Tongue (tissue), 2 donors: ENCODE results near the gene KAZALD1. TPM values are rescaled to one million over a fixed set of nuclear protein-coding genes. Genes with fewer than 3 reads are reported as not detected.

Experiments used
- DNase-seq: peaks from one replicate; pipeline ENCODE4 v3.0.0-alpha.2; 2015
- total RNA-seq: library from RNA; depleted of rRNA; stranded (reverse); fragments of >200 nt; gene quantifications from one replicate; pipeline ENCODE4 v1.2.3, GENCODE V29; 2014

Gene KAZALD1
- total RNA-seq, 1 donor from 2014 or later, result 20.5 TPM

DNA sequence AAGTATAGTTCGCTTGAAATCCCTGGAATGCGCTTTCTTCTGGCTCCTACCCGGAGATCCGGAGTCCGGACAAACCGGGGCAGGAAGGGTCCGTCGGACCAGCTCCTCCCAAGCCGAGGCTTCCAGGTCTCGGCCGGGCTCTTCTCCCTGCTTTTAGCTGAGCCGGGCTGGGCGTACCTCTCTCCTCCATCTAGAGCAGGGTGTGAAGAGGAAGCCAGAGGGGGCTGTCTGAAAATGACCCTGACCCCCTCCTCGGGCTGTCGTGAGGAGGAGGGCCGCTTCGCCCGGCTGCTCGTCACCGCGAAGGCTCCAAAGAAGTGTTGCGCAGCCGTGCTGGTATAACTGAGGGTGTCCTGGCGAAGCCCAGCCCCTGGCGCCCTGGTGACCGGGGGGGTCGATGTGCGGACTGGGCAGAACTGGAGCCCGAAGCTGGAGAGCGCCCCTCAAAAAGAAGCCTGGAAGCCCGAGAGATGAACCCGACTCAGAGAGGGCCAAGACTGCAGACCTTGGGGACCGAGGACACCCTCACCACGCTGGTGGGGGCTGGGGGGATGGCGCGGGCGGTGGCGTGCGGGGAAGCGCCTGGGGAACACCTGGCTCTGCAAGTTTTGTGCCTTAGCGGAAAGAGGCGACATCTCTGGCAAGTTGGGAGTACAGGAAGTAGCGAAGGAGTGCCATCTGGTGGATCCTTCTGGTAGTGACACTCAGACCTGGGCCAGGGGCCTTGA, 5.7 kb downstream of the KAZALD1 start:
- peak; percentile 91 for DNase-seq

DNA sequence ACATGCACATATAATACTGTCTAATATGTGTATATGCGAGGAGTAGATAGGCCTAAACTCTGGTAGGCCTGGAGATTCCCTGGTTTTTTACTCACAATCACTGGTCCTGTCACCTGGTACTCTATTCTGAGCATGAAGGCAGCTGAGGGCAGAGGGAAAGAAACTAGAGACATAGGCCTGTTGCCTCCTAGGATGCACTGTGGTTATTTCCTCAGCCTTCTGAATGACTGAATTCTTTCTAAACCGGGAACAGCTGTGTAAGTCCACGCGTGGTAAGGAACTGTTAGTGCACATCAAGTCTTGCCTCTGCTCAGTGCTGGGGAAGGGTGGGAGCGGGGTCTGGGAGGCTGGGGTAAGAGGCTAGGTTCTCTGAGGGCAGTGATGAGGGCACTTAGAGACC, 7.7 kb downstream of the KAZALD1 start:
- no peak for DNase-seq

DNA sequence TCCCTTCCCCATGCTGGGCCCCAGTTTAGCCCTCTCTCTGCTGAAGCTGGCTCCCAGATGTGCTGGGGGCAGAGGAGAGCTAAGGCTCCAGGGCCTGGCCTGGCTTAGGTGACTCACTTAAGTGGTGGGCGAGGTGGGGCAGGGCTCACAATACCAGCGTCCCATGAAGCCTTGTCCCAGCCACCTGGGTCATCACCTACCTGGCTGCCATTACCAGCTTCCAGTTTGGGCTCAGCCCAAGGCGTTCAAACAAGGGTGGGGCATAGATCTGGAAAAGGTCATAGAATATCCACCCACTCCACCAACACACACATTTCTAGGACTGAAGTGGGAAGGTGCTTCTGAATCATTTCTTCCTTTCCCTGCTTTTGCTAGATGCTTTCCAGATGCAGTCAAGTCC, 8.3 kb downstream of the KAZALD1 start:
- no peak for DNase-seq

DNA sequence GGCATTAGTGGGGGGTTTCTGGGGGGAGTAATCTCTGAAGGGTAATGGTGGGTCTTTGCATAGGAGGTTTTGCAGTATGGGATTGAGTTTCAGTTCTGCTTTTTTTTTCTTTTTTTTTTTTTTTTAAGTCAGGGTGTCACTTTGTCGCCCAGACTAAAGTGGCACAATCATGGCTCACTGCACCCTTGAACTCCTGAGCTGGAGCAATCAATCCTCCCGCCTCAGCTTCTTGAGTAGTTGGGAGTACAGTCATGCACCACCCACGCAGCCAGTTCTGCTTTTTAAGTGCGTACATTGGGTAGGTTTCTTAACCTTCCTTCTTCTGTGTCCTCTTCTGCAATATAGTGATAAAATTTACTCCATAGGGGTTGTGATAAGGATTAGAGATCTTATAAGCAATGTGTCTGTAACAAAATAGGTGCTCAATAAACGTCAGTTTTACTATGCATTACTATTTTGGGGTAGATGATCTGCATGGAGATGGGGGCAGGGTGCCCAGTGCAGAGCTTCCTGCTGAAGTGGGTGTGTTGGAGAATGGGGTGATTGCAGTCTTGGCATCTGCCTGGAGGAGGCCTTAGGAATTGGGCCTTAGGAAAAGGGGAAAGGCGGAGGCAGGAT, 9.6 kb downstream of the KAZALD1 start:
- no peak for DNase-seq

DNA sequence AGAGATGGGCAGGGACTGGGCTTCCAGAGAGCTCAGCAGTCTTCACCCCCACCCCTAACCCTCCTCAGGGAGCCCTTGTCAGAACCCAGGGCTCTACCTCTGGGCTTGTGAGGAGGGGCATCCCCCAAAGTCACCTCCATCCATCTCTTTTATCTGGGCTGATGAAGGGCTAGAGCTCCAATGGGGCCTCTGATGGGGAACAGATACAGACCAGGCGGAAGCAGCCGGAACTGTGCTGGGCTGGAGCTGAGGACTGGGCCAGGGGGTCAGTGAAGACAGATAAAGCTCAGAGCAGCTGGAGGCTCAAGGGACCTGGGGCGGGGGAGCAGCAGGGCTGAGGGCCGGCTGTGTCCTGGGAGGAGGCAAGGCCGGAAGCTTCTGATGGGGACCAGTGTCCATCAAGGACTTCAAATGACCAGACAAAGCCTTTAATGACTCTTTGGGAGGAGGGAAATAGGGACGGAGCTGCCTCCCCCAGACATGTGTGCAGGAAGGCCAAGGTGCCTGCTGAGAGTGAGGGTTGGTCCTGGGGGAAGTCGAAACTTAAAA, 10.2 kb downstream of the KAZALD1 start:
- DNase-seq, result no peak

DNA sequence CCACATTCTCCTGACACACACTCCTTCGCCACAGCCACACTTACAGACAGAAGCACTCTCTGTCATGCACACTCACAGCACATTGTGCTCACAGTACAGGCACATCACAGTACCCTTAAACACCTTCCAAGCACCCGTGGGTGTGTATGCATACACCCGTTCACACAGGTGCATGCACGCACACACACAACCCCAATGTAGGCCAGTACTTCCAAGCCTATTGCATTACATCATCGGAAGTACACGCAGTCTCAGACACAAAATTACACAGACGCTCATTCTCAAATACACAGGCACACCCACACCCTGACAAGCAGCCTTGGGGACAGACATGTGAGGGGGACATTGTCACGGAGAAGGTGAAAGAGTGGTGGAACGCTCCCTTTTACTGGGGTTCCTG, 11.1 kb downstream of the KAZALD1 start:
- DNase-seq, result no peak

DNA sequence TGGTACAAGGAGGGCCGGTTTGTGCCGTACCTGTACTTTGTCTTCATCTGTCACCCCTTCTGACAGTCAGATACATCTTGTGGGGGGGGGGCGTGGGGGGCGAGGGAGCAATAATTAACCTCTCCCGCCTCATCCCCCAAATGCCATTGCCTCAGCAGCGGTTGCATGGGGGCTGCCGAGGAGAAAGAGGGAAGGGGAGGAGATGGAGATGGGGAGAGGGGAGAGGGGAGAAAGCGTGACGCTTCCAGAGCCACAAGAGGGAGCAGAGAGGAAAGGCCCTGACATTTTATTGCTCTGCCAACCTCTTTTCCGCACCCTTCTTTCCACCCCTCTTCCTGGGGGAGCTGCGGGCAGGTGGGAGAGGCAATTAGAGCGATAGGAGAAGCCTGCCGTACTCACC, 11.8 kb downstream of the KAZALD1 start:
- no peak for DNase-seq

DNA sequence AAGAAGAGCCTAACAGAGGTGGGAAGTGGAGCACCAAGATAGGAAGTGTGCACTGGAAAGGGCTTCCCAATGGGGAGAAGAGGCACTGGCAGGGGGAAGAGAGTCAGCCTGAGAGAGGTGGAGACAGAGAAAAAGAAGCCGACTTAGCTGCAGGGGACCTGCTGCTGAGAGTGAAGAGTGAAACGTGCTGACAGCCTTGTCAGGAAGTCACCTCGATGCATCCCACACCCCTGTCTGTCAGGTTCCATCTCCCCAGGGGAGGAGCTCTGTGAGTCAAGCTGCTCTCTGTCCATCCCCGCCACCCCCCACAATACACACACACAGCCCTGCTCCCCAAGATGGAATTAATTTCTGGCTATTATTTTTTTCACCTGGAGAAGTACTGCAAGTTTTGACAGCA, 14.0 kb downstream of the KAZALD1 start:
- no peak for DNase-seq

DNA sequence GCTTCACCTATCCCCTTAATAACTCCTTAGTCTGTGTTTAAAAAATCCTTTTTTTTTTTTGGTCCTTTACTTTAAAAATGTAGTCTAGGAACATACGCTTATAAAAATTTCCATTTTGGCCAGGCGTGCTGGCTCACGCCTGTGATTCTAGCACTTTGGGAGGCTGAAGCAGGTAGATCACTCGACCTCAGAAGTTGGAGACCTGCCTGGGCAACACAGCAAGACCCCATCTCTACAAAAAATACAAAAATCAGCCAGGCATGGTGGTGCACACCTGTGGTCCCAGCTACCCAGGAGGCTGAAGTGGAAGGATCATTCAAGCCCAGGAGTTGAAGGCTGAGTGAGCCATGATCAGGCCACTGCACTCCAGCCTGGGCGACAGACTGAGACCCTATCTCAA, 14.8 kb downstream of the KAZALD1 start:
- no peak for DNase-seq

DNA sequence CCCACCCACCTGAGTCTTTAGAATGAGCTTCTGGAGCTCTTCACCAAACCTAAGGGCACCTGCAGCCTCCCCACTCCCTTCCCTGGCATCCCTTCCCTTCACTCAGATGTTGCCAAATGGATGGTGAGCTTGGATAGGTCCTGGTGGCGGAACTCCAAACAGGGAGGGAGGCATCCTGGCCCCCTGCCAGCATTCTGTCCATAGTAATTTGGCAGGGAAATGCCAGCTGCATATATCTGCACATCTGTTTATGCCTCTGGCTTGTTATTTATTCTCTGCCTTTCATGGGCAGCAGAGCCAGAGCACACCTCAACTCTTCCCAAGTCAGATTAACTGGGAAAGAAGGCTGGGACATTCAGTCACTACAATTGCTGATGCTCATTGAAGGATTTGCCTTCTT, 18.1 kb downstream of the KAZALD1 start:
- DNase-seq, result peak; percentile 14

DNA sequence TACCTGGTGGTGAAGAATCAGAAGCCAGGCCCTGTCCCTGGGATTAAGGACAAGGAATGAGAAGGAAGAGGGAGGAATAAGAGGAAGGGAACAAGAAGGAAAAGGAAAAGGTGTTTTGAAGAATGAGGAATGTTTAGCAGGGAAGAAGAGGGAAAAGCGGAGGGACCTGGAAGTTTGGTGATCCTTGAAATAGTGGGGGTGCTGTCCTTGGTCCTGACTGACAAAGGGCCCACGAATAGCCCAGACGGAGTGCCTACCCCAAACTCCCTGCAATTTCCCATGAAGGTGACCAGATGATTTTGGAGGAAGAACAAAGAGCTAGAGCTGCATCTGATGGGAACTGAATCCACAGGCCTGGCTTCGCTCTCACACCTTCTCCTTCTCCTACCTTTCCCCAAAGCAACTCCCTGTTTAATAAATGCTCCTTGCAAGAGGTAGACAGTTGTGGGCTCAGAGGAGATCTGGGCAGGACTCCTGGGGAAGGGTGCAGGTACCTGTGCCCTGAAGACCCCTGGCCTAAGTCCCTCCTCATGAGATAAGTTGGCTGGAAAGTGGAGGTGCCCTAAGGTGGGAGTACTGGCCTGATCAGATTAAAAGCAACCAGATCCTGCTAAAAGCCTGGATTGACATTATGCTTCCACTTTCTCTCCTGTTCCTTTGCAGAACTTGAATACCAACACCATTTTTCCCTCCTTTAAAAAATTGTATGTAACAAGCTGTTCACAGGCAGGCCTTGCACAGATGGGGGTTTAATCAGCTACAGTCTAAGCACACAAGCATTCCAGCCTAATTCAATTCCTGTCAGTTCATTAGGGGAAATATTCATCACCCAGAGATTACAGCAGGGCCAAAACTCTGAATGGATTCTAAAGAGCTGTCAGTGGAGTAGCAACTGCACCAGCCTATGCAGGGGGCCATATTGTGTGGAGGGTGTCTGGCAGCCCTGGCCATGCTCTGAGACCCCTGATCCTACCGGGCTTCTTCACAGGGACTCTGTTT, 19.4 kb downstream of the KAZALD1 start:
- DNase-seq, result peak; percentile 72

DNA sequence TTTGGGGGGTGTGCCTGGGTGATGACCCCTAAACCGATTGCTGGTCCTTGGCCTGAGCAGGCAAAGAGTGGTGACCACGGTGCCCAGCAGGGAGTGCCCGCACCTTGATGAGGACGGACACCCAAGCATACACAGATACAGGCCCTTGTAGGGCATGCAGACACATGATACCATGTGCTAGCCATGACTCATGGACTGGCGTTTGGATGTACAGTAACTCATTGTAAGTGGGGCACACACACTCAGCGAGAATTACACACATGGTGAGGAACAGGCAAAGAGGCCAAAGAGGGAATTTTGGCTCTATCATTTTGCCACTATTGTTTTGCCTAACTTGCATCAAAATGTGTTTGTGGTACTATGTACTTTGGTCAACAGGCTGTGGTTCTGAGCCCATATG, 24.1 kb downstream of the KAZALD1 start:
- no peak for DNase-seq

DNA sequence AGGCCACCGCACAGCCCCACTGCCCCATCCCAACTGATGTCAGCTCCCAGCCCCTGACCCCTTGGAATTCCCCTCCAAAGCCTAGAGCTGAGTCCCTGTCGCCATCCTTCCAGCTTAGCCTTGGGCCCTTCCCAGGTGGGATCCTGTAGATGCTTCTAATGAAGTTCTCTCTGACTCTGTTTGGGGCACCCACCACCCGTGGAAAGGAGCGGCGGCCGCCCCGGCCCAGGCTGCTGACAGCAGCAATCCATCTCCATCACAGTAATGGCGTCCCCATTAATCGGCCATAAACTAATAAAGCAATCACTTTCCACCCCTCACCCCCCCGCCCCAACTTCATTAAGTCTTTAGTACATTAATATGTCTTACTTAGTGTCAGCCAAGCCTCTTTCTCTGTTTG, 25.6 kb downstream of the KAZALD1 start:
- no peak for DNase-seq

DNA sequence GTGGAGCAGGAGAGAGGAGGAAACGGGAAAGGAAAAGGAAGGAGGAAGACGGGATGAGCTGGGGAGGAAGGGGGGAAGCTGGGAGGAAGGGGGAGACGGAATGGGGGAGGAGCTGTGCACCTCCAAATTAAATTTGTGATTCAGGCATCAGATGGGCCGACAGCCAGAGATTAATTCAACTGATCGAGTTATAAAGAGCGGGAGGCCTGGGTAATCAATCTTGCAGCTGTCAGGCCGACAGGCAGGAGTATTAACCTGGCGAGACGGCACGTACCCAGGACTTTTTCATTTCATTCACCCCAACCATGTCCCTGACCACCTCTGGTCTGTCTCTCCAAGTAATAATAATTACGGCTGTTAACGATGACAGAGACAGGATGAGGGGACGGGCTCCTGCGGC, 26.2 kb downstream of the KAZALD1 start:
- no peak for DNase-seq

DNA sequence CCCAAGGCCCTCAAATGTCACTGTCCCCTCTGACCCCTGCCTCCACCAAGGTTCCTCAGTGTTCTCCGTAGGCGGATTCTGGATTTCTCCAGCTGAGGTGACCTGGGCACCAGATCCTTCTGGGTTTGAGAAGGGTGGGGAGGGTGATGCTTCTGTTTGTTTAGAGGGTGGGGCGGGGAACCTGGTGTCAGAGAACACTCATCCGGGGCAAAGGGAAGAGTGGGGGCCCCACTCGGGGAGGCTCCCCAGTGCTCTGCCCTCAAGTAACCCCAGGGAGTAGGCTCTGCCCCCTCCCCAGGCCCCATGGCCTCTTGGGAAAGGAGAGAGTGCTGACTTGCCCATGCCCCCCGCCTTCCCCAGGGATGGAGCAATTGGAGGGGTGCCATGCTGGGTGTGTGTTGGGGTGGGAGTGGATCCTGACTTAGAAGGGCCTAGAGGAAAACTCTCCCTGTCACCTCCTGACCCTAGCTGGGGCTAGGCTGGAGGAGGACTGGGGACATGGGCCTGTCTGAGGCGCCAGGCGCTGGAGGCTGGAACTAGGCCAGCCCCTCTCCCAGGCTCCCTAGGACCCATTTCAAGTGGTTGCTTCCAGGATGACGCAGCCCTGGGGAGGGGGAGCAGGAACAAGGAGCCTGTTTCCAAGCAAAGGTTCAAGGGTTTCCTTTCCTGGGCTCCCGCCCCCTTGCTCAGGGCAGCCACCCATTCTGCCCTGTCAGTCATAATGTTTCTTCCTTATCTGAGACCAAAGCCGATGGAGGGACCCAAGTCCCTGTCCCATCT, 27.9 kb downstream of the KAZALD1 start:
- no peak for DNase-seq

DNA sequence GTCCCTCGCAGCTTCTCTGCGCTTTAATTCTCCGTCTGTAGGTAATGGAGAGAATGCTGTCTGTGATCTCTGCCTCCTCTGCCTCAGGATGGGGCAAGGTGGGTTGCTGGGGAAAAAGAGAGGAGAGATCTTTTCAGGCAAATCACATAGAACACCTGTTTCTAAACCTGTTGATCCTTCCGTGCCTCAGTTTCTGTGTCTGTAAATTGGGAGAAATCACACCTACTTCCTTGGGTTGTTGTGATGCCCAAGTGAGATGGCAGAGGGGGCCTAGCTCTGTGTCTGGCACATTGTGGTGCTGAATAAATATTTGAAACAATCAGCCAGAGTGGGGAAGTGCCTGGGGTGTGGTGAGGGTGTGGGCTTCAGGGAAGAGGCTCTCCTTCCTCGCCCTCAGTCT, 28.8 kb downstream of the KAZALD1 start:
- DNase-seq, result no peak

DNA sequence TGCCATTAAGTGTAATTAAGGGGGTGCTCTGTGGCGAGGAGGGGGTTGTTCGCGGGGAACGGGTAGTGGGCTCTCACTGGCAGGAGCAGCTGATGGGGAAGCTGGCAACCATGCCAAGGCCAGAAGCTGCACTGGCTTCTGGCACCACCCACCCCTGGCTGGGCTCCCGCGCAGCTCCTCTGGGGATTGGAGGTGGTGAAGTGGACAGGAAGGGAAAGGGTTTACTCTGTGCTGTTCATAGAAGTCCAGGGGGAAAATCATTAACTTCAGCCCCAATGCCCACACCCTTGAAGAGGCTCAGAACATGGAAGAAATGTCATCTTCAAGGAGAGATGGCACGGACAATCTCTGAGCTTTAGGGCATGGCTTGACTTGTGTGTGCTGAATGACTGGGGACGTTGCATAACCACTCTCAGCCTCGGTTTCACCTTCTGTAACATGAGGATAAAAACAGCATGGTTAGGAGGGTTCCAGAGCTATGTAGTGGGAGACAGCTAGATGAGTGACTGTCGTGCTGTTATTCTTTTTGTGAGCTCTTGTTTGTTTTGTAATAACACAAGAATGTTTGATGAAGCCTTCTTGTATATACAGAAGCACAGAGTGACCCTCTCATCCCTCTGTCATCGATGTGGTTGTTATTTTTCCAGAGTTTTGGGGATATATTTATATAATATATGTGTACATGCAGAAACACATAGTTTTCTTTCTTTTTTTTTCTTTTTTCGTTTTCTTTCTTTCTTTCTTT, 29.9 kb downstream of the KAZALD1 start:
- no peak for DNase-seq

DNA sequence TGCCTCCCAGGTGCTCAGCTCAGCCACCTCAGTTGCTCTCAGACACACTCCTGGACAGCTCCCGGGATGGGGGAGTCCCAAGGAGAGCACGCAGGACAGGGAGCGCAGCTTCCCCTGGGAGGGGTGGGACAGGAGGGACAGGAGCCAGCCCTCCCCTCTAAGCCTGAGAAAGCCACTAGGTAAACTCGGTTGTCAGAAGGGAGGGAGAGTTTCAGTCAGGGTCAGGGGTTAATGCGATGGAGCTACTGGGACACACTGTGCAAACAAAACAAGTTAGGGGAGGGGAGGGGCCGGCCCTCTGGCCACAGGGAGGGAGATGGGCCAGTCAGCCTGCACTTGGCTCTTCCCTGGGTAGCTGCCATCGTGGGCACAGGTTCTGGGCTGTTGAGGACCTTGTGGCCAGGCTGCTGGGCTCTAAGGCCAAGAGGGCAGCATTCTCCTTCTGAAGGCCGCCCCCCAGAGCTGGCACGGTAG, 31.1 kb downstream of the KAZALD1 start:
- no peak for DNase-seq

DNA sequence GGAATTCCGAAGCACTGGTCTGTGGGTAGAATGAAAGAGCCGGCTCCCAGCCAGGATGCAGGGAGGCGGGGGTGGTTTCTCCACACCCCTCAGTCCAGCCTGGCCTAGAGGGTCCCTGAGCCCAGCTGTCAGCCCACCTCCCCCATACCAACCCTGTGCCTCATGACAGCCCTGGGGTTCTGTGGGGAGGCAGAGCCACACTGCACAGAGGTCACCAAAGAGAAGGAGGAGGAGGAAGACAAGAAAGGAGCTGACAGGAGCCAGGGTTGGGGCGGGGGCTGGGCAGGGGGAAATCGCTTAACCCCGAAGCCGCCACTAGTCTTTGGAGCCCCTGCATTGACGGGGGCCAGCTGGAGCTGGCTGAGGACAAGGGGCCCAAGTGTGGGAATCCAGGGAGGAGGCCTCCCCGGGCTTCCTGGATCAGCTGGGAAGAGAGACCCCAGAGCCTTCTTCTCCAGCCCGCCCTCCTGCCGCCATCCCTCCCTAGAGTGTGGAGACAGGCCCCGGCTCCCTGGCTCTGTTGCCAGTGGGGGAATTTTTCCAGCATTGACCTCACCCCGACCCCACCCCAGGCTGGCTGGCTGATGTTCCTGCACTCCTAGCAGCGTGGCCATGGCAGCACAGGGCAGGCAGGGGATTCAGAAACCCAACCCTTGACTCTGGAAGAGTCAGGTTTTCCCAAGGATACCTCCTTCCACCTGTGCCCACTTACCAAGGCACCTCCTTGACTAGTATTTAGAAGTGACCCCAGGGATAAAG, 32.5 kb downstream of the KAZALD1 start:
- DNase-seq, result no peak

DNA sequence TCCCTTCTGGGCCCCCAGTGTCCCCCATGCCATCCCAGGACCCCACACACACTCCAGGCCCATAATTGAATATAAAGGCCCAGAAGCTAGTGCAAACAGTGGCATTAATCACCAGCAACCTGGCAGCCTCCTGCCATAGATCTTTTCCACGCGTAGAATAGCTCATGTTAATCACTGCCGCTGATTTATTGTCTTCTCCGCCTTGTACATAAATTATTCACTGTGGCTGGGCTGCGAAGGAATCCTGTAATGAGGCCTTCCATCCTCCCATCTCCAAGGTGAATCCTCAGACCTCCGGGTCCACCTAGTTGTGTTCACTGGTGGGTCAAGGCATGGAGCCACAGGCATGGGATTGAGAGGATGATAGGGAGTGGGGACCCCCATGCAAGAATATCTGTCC, 33.2 kb downstream of the KAZALD1 start:
- DNase-seq, result no peak
